ENCODE measurements around the gene IL12A.

IL12A gene

DNA sequence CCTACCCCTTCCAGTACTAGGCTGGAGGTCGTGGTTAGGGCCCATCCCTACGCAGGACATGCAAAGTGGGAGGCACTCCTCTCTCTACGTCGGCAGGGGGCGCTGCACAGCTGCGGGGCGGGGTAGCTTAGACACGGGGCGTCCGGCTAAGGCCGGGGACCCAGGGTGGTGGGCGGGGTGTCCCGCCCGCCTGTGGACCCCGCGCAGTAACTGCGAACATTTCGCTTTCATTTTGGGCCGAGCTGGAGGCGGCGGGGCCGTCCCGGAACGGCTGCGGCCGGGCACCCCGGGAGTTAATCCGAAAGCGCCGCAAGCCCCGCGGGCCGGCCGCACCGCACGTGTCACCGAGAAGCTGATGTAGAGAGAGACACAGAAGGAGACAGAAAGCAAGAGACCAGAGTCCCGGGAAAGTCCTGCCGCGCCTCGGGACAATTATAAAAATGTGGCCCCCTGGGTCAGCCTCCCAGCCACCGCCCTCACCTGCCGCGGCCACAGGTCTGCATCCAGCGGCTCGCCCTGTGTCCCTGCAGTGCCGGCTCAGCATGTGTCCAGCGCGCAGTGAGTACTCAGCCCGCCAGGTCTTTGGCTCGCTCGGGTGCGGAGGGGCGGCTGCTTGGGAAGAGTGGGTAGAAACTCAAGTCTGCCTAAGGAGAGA lies at the start of gene IL12A:
TSS of gene IL12A (plus strand) at position 219 of the 655 bp plus-strand sequence.
- peak; percentile 68 for DNase-seq

DNA sequence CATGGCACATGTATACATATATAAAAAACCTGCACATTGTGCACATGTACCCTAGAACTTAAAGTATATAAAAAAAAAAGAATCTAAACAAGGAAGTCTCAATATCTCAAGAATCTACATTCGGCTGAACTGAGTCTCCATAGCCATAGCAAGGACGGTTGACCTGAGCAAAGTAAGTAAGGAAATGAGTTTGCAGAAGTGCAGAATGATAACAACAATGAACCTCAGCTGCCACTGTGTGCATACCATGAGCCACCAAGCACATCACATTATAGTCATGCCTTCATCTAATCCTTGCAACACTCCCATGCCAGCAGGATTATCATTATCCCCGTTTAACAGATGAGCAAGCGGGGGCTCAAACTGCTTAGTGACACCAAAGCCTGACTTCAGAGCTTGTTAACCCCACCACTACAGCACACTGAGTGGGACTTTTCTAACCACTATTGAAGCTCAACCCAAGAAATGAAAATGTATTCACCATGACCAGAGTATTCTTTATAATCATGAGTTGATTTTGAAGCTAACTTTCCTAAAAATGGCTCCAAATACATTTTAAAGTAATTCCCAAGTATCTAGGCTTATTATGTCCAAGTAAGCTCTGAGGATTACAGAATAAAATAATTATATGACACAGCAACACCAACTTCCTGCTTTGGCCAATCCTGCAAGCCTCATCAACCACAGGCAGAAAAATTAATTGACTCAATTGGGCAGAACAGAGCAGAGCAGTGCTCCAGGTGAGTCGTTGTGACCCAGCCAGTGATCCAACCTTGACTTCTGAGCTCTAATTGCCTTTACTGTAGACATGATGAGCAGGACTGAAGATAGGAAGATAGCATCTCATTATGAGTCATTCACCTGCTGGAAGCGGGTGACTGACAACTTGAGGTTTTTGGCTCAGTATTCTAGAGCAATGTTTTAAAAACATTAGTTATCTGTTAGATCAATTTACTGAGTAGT lies 47.3 kb upstream of the IL12A start:
- DNase-seq: no peak

DNA sequence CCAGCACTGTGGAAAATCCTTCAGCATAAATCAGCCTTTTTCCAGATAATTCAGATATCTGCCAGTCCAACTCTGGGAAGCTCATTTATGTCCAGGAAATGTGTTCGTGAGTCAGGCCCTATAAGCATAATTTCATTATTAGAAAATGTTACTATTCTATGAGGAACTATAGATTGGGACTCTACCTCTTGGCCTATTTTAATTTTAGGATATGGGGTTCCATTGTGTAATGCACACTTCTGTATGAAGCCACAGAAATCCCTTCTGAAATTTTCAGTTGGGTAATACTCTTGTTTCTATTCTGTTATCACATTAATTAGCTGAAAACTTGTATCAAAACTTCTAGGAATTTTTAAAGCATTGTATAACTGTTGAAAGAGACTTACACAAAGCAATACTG lies 43.9 kb upstream of the IL12A start:
- DNase-seq: no peak

DNA sequence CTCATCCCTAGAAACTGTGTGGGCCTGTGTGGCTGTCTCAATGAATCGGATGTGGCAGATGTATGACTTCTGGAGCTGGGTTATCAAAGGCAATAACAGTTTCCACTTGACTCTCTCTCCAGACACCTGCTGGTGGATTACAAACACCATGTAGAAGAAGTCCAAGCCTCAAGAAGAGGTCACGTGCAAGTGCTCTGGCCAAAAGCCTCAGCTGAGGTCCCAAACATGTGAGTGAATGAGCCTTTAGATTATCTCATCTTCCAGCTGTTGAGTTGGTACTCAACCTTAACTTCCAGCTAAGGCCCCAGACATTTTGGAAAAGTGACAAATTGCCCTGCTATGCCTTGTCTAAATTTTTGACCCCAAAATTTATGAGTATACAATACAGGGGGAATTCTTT lies 42.7 kb upstream of the IL12A start:
- DNase-seq: no peak

DNA sequence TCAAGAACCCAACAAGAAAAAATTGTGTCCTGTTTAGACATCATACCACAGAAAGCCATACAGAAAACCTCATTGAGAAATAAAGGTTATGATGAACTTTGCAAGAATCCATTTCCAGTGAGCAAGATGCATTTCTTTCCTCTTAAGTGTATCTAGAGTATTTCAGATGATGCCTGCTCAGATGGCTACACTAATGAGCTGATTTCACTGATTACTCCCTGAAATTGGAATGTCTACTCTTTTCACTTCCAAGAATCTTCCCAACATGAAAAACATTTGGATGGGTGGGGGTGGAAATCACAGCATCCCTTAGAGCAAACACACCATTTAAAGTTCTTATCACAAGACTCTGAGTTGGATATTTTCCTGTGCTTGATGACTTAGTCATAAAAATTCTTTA lies 41.4 kb upstream of the IL12A start:
- no peak for DNase-seq

DNA sequence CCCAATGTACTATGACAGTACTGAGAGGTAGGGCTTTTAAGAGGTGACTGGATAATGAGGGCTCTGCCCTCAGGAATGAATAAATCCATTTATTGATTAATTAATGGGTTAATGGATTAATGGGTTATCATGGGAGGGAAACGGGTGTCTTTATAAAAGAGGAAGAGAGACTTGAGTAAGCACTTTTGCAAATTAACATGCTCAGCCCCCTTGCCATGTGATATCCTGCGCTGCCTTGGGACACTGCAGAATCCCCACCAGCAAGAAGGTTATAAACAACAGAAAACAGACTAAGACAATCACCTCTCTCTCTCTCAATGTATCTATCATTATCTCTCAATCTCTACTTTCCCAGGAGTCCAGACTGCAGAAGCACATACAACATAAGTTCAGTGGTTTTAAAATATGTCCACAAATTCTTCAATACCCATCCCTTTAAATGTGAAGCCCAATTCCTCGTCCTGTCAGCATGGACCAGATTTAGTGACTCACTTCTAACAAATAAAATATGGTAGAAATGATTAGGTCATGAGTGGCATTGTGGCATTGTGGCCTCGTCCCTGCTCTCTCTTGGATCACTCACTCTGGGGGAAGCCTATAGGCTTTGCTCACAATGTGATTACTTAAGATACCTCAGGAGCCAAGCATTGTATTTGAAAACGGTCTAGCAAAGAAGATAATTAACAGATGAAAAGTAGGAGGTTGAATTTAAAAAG lies 40.0 kb upstream of the IL12A start:
- no peak for DNase-seq

DNA sequence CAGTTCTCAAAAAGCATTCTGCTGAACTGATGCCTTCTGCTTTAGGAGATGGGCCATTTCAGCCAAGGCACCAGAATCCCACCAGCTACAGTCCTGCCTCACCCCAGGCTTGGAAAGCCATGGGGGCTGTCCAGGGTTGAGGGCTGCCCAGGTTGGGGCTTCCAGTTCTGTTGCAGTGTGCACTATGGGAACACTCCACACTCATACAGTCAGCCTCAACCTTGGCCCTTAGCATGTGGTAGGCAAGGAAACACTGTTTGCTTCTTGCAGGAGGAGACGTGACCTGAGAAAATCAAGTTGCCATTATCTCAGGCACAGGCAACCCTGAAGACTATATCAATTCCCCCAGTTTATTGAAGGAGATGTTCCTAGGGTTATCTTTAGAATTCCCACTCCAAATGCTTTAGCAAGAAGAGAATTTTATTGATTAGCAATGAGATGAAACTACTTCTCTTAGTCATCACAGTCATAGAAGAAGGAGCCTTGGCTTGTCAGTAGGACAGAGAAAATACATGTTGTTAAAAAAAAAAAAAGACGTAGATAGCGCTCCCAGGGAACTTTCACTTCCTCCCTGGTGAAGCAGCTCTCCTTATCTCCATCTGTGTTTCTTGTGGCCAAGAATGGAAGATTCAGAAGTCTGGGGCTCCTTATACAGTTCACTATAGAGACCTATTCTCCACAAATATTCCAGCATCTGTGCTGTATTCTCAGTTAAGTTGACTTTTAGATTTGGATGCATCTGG lies 38.3 kb upstream of the IL12A start:
- no peak for DNase-seq

DNA sequence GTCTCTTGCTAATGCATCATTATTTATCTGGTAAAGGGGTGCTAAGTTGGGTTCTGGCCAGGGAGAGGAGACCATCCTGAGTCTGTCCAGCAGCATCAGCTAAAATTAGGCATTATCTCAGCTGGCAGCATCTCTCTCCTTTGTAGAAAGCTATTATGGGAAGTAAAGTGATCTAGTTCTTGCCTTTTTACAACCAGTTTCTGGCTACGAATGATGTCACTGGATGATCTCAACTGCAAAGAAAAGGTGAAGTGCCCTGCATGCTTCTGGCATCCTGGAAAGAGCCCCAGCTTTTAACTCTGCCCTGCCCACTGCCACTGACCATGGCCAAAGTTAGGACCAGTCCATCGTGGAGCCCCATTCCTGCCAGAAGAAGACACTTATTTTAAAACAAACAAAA lies 37.1 kb upstream of the IL12A start:
- no peak for DNase-seq

DNA sequence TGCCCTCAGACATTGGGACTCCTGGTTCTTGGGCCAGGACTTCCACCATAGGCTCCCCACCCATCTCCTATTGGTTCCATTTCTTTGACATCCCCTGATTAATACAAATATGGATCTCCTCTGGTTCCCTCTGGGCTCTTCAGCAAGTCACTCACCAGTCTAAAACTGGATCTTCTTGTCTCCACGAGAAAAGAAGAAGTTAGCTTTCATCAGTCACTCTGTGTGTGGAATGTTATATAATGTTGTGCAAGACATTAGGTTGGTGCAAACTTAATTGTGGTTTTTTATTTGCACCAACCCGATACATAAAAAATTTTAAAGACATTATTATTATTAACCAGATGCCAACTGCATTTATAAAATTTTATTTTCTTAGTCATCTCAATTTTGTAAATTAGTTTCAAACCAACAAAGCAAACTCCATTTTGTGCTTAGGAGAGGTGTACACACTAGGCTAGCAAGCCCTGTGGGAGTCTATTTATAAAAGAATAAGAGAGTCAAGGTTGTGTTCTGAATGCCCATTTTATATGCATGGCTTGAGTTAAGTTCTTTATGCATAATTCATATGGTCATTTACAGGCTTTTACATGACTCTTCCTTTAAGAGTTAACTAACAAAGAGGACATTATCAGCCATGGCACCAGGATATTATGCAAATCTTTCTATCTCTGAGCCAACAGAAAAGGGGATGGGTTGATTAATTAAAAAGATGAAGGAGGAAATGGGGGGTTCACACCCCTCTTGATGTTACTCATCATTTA lies 35.1 kb upstream of the IL12A start:
- DNase-seq: no peak

DNA sequence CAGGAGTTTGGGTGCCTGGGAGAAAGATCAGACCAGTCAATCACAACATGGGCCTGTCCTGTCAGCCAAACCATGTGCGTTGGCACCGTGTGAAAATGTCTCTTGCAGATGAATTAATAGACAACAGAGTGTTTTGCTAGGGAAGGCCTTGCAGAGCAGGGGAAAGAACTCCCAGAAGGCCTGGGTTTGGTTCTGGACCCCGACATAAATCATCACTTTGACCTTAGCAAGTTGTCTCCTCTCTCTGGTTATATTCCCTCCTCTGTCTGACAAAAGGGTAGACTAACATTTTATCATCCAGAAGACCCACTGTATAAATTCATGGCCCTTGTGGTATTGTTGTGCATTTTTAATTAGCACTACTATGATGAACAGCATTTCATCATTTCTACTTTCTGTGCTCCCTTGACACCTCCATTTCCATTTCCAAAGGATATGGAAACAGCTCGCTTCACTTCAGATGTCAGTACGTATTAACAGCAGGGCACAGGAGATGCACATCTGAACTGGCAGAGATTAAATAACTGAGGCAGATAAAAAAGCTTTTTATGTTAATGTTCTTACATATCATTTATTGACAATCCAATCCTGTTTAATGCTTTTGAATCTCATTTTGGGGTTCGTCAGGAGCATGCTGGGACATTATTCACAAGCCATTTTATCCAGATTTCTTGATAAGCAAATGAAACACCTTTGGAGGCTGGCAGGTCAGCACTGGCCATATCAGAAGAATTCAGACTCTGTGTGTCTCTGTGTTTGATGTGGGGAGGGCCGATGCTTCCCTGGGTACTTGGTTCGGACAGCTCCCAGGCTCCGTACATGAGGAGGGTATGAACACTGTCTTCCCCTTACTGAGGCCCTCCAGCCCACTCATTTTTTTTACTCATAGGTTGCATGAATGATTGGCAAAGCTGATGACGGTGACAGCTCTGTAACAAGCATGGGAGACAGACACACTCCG lies 28.2 kb upstream of the IL12A start:
- no peak for DNase-seq

DNA sequence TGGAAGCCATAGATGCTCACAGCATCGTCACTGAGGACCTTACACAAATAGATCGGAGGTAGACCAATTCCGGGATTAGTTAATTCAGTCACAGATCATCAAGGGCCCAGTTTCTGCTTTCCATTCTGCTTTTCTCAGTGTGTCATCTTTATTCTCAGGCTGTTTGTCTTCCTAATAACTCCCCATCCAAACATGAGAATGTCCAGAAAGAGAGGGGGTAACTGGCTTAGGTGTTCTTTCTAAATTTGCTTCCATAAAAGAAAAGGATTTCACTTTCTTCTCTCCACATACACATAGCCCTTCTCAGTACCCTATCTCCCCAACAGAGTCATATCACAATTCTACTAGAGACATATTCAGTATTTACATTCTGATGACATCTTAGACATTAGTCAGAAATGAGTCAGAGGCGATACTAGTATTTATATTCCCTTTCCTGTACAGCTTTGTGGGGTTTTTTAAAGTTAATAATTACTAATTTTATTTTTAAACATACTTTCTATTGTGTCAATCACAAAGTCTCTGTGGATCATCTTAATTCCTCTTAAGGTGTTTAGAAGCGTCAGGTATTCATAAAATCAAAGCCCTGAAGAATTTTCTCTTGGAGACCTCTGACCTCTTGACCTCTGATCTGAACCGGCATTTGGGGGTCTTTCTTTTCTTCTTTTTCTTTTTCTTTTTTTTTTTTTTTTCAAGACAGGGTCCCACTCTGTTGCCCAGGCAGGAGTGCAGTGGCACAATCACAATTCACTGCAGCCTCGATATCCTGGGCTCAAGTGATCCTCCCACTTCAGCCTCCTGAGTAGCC lies 24.3 kb upstream of the IL12A start:
- DNase-seq: no peak

DNA sequence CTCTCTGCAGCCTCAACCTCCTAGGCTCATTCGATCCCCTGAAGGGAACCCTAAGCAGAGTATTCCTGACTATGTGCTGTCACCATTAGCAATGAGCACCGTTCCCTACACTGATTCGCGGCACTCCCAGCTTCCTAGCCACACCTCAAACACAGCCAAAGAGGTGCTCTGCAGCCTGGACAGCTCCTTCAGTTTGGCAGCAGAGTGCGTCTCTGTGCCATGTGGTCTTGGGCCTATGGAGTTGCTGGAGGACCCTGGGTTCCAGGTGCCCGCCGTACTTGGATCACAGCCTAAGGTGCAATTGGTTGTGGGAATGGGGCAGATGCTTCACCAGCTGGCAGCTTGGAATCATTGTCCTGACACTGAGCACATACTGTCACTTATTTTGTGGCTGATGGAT lies 17.3 kb upstream of the IL12A start:
- DNase-seq: no peak

DNA sequence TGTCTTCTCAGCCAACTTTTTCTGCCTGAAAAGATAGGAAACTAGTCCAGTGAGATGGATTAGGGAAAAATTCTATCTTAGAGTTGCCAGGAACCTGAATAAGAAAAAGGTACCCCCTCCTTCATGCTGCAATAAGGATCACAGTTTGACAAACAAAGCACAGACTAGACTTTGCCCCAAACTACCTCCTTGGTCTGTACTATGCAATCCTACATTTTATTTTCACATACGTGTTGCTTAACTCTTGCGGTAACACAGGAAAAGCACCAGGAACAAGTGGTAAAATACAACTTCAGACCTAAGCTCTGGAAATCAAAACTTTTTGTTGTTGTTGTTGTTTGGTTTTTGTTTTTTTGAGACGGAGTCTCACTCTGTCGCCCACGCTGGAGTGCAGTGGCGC lies 11.3 kb upstream of the IL12A start:
- no peak for DNase-seq

DNA sequence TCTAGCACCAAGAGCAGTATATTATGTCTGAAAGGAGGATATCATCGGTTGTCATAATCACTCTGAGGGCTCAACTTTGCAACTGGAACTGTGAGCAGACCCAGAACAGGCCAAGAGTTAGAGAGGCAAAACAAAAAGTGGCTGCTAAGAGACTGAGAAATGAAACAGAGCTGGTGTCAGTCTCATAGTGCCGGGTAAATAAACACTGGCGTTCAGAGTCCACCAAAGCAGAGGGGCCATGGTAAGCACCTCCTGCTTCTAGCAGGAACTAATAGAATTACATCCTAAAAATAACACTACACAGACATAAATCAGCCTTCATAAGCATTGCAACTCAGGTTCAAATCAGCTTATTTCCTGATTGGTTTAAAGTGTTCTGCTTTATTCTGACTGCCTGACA lies 10.3 kb upstream of the IL12A start:
- DNase-seq: no peak

DNA sequence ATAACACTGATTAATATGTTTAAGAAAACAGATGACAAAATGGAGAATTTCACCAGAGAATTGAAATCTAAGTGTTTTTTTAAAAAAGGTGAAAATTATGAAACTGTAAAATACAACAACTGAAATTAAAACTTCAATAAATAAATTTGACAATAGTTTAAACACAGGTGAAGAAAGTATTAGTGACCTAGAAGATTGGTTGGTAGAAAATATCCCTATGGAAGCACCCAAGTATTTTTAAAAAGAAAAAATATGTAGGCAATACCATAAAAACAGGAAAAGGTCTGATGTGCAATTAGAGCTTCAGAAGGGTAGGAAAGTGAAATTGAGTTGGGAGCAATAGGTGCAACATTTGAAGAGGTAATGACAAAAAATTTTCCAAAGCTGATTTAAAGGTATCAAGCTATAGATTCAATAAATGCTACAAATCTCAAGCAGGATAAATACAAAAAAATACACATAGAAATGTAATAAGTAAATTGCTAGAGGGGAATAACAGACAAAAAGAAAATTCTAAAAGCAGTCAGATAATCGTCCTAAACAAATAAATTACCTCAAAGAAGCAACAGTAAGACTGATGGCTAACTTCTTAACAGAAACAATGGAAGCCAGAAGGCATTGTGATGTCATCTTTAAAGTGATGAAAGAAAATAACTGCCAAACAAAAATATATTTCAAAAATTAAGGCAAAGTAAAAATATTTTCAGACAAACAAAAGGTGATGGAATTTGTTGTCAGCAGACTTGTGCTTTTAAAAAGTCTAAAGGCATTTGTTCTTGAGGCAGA lies 9.5 kb upstream of the IL12A start:
- DNase-seq: no peak

DNA sequence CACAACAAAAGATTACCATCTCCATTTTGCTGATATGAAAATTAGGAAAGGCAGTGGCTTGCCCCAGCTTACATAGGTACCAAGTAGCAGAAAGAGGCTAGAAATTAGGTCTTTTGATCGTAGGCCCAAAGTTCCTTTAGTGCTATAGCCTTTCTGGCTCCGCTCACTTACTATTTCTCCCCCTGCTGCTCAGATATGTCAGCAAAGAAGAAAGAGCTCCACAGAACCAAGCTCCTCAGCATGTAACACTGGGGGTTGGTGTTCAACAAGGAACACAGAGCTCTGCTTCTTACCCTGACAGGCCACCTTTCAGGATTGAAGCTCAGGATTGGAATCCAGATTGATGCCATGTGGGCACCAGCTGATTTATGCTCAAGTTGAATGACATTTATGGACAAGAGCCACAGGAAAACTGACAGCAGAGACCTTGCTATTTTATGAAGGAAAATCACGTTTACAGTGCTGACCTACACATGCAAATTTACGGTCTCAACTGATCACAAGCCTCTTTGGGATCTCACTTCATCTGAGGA lies 6.1 kb upstream of the IL12A start:
- DNase-seq: no peak

DNA sequence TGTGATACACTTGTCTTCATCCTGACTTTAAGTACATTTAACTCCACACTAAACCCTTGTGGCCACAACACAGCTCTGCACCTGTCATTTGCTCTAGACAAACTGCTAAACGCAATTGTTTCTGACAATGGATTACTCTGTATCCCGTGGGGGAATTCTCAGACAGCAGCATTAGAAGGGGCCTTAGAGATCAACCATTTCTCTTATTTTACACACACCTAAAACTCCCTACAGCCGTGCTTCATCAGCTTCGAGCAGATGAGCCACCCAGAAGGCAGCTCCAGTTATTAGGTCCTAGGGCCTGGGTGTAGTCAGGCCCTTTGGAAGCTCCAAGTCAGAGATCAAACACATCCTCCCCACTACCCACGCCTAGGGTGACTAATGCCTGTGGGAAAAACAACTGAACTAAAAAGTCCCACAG lies 1.3 kb upstream of the IL12A start:
- DNase-seq: peak; percentile 9

DNA sequence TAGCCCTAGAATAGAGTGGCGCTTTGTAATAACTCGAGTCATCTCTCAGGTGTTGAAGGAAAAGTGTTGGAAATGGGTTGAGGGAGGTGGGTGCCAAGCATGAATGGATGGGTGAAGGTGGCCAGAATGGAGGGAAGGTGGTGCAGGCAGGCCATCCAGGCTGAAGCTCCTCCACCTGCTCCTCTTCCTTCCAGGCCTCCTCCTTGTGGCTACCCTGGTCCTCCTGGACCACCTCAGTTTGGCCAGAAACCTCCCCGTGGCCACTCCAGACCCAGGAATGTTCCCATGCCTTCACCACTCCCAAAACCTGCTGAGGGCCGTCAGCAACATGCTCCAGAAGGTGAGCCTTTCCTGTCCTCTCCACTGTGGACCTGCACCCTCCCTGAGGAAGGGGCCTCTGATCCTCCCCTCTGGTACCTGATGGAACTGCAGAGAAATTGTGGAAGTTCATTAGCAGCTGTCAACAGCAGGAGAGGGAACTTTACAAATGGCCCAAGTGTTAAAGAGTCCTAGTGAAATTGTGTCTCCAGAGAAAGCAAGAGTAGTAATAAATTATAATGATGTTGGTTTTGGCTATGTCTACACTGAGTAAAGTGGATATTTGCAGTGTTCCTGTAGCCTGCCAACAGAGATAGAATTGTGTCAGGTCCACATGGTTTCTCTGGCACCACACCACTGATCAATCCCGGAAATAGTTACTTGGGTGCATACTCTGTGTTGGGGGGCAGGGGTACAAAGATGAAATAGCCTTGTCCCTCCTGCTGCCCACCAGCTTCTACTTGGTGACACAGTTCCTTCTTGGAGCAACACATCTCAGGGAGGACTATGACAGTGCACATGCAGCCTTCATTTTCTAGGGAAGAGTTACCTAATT lies 1.6 kb downstream of the IL12A start:
- no peak for DNase-seq

All from NCI-H2107 (cell line).